Ascending aorta (tissue), 2 donors: ENCODE results near the gene FXYD6. TPM values are rescaled to one million over a fixed set of nuclear protein-coding genes. Genes with fewer than 3 reads are reported as not detected.

ENCODE experiments used
- DNase-seq, 2 donors: peaks; one replicate each; pipeline ENCODE4 v3.0.0-alpha.2; 2019; ENCODE audit warnings: low spot score in 2 of 2
- H3K27ac ChIP-seq, 2 donors: fragments of 200-600 bp; sonication (generic); one replicate each; pipeline ENCODE4 v1.5.1; 2016 to 2017; ENCODE audit warnings: mild to moderate bottlenecking in 1 of 2
- H3K27me3 ChIP-seq: fragments of 200-600 bp; sonication (generic); one replicate; pipeline ENCODE4 v1.5.1; 2017
- H3K36me3 ChIP-seq, 2 donors: fragments of 200-600 bp; sonication (generic); one replicate each; pipeline ENCODE4 v1.5.1; 2016
- H3K4me1 ChIP-seq, 2 donors: fragments of 200-600 bp; sonication (generic); one replicate each; pipeline ENCODE4 v1.5.1; 2016 to 2017; ENCODE audit warnings: mild to moderate bottlenecking in 1 of 2
- H3K4me3 ChIP-seq, 2 donors: fragments of 200-600 bp; sonication (generic); one replicate each; pipeline ENCODE4 v1.5.1; 2016 to 2017; ENCODE audit warnings: mild to moderate bottlenecking in 1 of 2
- H3K9me3 ChIP-seq, 2 donors: fragments of 200-600 bp; sonication (generic); one replicate each; pipeline ENCODE4 v1.5.1; 2016
- CTCF ChIP-seq, 3 experiments: fragments of 200-600 bp in 2 of 3; fragments of 450-650 bp in 1 of 3; sonication (generic) in 2 of 3; IDR thresholded peaks; one replicate each; pipeline ENCODE4 v1.5.1; 2016 to 2019; ENCODE audit warnings: antibody characterized with exemption in 3 of 3, mild to moderate bottlenecking in 1 of 3, moderate library complexity in 1 of 3
- intact Hi-C: fragments of 100-400 bp; cut with DNase I; formaldehyde crosslinking; loops from one replicate; pipeline ENCODE4 v1.15.1; 2023
- total RNA-seq: library from RNA; depleted of rRNA; stranded (reverse); fragments of >200 nt; gene quantifications from one replicate; pipeline ENCODE4 v1.1.0, GENCODE V29; 2016

FXYD6 gene
- total RNA-seq, 1 donor from 2014 or later, result 16.4 TPM

DNA sequence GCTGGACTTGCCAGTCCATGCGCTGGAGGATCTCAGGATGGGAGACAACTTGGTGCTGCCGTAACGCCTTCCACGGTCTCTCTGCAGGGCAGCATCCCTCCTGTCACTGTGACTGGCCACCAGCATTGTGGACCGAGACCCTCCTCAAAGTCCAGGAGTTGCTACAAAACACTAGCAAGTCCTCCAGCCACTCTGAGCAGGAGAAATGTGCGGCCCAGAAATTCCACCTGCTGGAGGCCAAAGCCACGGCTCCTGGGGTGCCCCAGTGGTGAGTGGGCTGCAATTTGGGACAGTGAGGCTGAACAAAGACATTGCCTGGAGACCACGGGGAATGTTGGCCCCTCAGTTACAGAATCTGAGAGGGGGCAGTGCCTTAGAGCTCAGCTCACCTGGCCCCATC lies 72.6 kb downstream of the FXYD6 start:
- DNase-seq, result no peak
- intact Hi-C loops, result no loop called here
- H3K36me3 ChIP-seq, result no peaks in the 10 kb centered on the region
- no peak for TF ChIP-seq CTCF (IDR thresholded peaks at IDR 0.05)
- no peak overlapping the region for H3K27ac ChIP-seq
- H3K9me3 ChIP-seq, result no peaks in the 10 kb centered on the region
- no peaks in the 10 kb centered on the region for H3K27me3 ChIP-seq
- no peak overlapping the region for H3K4me3 ChIP-seq
- H3K4me1 ChIP-seq, result no peaks in the 10 kb centered on the region

- TF ChIP-seq CTCF (IDR thresholded peaks at IDR 0.05), result no peak
- no peak overlapping the region for H3K4me3 ChIP-seq
- intact Hi-C loops, result no loop called here
- H3K27me3 ChIP-seq, result no peaks in the 10 kb centered on the region
- DNase-seq, result no peak
- no peaks in the 10 kb centered on the region for H3K36me3 ChIP-seq
- H3K27ac ChIP-seq, result no peak overlapping the region
- H3K4me1 ChIP-seq, result peaks cover 0 to 2% of the 10 kb centered on the region in 2 donors
- no peaks in the 10 kb centered on the region for H3K9me3 ChIP-seq
These were observed 76.8 kb downstream of the FXYD6 start for GRCh38 chr11:117799634-117800033.

DNA sequence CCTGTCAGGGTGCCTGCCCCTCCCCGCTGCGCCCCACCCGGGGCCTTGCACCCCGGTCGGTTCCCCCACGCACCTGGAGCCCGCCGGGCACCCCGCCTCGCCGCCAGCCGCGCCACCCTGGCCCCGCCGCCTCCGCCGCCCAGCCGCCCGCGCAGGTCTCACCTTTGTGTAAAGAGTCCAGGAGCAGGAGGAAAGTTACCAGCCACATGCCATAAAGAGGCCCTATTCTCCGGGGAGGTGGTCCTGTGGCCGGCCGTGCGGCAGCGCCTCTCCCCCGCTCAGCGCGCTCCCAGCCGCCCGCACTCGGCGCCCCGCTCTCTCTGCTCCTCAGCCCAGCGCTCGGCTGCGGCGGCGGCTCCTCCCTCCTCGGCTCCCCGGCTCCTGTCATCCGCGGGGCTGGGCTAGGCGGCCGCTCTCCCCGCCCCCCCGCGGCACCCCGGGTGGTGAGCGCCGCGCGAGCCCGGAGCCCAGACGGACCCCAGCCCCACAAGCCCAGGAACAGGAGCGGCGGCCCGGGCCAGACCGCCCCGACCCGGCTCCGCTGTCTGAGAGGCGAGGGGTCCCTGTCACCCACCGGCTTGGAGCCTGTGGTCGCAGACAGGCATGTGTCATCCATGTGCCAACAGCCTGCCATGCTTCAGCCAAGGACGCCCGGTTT lies 79.5 kb downstream of the FXYD6 start, which contains the start of gene DSCAML1:
Gene DSCAML1 (minus strand): TSS at position 345 of the 658 bp plus-strand sequence. CDS start 137 bp downstream, at position 208.
- Histone ChIP-seq H3K27ac (no peak within 1 kb of the TSS), H3K9me3 (no peaks in the 10 kb centered on the region), H3K27me3 (no peaks in the 10 kb centered on the region), H3K36me3 (no peaks in the 10 kb centered on the region), H3K4me1 (peaks cover 0 to 2% of the 10 kb centered on the region in 2 donors), H3K4me3 (peak within 1 kb of the TSS; percentile 17 to 40)
- TF ChIP-seq CTCF (IDR thresholded peaks at IDR 0.05), result no peak
- DNase-seq, result no peak
- intact Hi-C loops, result no loop called here

DNA sequence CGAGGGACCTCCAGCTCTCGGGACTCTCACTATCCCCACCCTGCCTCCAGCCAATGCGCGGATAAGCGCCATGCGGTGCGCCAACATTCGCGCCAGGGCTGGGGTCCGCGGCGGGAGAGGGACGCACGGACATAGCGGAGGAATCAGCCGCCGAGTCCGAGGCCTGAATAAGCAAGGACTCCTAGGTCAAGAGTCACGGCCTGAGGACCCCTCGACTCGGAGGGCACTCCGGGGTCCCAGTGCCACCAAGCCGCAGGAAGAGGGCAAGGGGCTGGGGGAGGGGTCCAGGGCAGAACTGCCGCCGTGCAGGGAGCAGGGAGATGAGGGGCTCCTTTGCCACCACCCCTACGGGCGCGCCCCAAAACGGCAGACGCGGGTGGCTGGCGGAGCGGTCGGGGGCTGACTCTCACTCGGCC lies 80.0 kb downstream of the FXYD6 start:
- Histone ChIP-seq H3K27ac (no peak overlapping the region), H3K9me3 (no peaks in the 10 kb centered on the region), H3K27me3 (no peaks in the 10 kb centered on the region), H3K4me1 (peaks cover 0 to 2% of the 10 kb centered on the region in 2 donors), H3K4me3 (peak overlapping the region; percentile 17 to 40), H3K36me3 (no peaks in the 10 kb centered on the region)
- no peak for TF ChIP-seq CTCF (IDR thresholded peaks at IDR 0.05)
- no peak for DNase-seq
- intact Hi-C loops, result no loop called here

GRCh38 chr11:117795638-117796455 lies 80.6 kb downstream of the FXYD6 start:
- Histone ChIP-seq H3K9me3 (no peaks in the 10 kb centered on the region), H3K27me3 (no peaks in the 10 kb centered on the region), H3K4me3 (peak overlapping the region in 1 of 2 donors; percentile 40), H3K4me1 (peaks cover 0 to 2% of the 10 kb centered on the region in 2 donors), H3K27ac (no peak overlapping the region), H3K36me3 (no peaks in the 10 kb centered on the region)
- no peak for DNase-seq
- intact Hi-C loops, result no loop called here
- TF ChIP-seq CTCF (IDR thresholded peaks at IDR 0.05), result no peak
